GM21360 (cell line): ENCODE data around the gene PGD.
"Not testable (repeated sequence)": the region's sequence is repeated elsewhere in the genome, so short reads cannot be mapped to it uniquely, and the experiment has no call there.

Experiments used
- ATAC-seq: cut with Tn5 transposase; IDR thresholded peaks from one replicate; pipeline ENCODE4 v1.9.1; 2021; ENCODE audit warnings: mild to moderate bottlenecking, moderate library complexity; ENCODE audit not compliant: unreplicated experiment

PGD gene

GRCh38 chr1:10433790-10434189 lies 34.9 kb downstream of the PGD start:
- ATAC-seq: no peak

GRCh38 chr1:10434590-10434989 lies 35.7 kb downstream of the PGD start:
- ATAC-seq: no peak

GRCh38 chr1:10437052-10437451 lies 38.2 kb downstream of the PGD start:
- ATAC-seq: no peak

GRCh38 chr1:10438677-10439163 lies 39.9 kb downstream of the PGD start:
- ATAC-seq: no peak

- no peak for ATAC-seq
These were observed 41.4 kb downstream of the PGD start for GRCh38 chr1:10440305-10440704.

- ATAC-seq: no peak
These were observed 41.9 kb downstream of the PGD start for GRCh38 chr1:10440794-10441193.

- ATAC-seq: no peak
These were observed 45.4 kb downstream of the PGD start for GRCh38 chr1:10444248-10444647.

GRCh38 chr1:10444795-10445397 lies 46.0 kb downstream of the PGD start:
- ATAC-seq: no peak

- no peak for ATAC-seq
These were observed 48.0 kb downstream of the PGD start for GRCh38 chr1:10446790-10447422.

- ATAC-seq: no peak
These were observed 50.9 kb downstream of the PGD start, which contains the start of gene CORT for GRCh38 chr1:10449751-10450150. Gene CORT, plus strand, starts transcription at chr1:10450031. Its CDS starts 193 bp downstream, at chr1:10450224.

GRCh38 chr1:10450156-10450814 lies 51.4 kb downstream of the PGD start:
- no peak for ATAC-seq

- ATAC-seq: no peak
These were observed 52.0 kb downstream of the PGD start for GRCh38 chr1:10450836-10451235.

GRCh38 chr1:10451287-10451686 lies 52.4 kb downstream of the PGD start:
- no peak for ATAC-seq

GRCh38 chr1:10456048-10456447 lies 57.2 kb downstream of the PGD start:
- ATAC-seq: no peak

- no peak for ATAC-seq
These were observed 57.8 kb downstream of the PGD start for GRCh38 chr1:10456661-10457060.

- not testable (repeated sequence) for ATAC-seq
These were observed 58.6 kb downstream of the PGD start for GRCh38 chr1:10457462-10457861.

GRCh38 chr1:10457875-10458274 lies 59.0 kb downstream of the PGD start:
- no peak for ATAC-seq

- no peak for ATAC-seq
These were observed 60.3 kb downstream of the PGD start for GRCh38 chr1:10459184-10459583.

- no peak for ATAC-seq
These were observed 68.2 kb downstream of the PGD start for GRCh38 chr1:10467078-10467477.

GRCh38 chr1:10470043-10470442 lies 71.2 kb downstream of the PGD start:
- no peak for ATAC-seq
